H1 (cell line): ENCODE results near the gene PAGE4. TPM values are rescaled to one million over a fixed set of nuclear protein-coding genes. Genes with fewer than 3 reads are reported as not detected.

Experiments
- CTCF ChIA-PET: fragments of 300-600 bp; sonication (Branson Sonifier 250); formaldehyde crosslinking; loops from one replicate; lab custom pipeline; 2021; ENCODE audit not compliant: partially characterized antibody; lab: Charles Lee
- POLR2A ChIA-PET: fragments of 300-600 bp; sonication (Branson Sonifier 250); formaldehyde crosslinking; loops from one replicate; lab custom pipeline; 2021; ENCODE audit warnings: inconsistent platforms; ENCODE audit not compliant: partially characterized antibody; lab: Charles Lee
- DNase-seq, 2 experiments: peaks; one replicate each; pipeline versions ENCODE4 v3.0.0 to v3.0.0-alpha.2; 2010 to 2022; ENCODE audit warnings: low spot score in 2 of 2, low read depth in 1 of 2, mixed read lengths in 1 of 2
- FAIRE-seq: peaks from 2 replicates; lab custom pipeline; 2011; peaks lifted over from hg19 to GRCh38; lab: Jason Lieb, UNC
- H2AFZ ChIP-seq: 2 replicates; pipeline ENCODE4 v1.8.1; 2012; ENCODE audit warnings: low read length, inconsistent platforms
- H2AK5ac ChIP-seq: 2 replicates; pipeline ENCODE4 v1.6.1; 2013; ENCODE audit warnings: low read depth, low read length
- H2BK120ac ChIP-seq: replicated peaks from 2 replicates; pipeline ENCODE3; 2013; ENCODE audit warnings: low read depth, low read length, inconsistent platforms
- H2BK12ac ChIP-seq: 2 replicates; pipeline ENCODE4 v1.6.1; 2013; ENCODE audit warnings: low read depth, low read length
- H2BK15ac ChIP-seq: 2 replicates; pipeline ENCODE4 v1.6.1; 2013; ENCODE audit warnings: low read length
- H2BK20ac ChIP-seq: 2 replicates; pipeline ENCODE4 v1.6.1; 2013; ENCODE audit warnings: low read length
- H2BK5ac ChIP-seq: 2 replicates; pipeline ENCODE4 v1.6.1; 2013; ENCODE audit warnings: low read depth, low read length
- H3K14ac ChIP-seq: 2 replicates; pipeline ENCODE4 v1.6.1; 2013; ENCODE audit warnings: inconsistent platforms; ENCODE audit not compliant: insufficient read length
- H3K18ac ChIP-seq: 2 replicates; pipeline ENCODE4 v1.6.1; 2013; ENCODE audit warnings: low read length; ENCODE audit errors: extremely low read depth
- H3K23ac ChIP-seq: 2 replicates; pipeline ENCODE4 v1.6.1; 2013; ENCODE audit warnings: inconsistent platforms; ENCODE audit not compliant: insufficient read length
- H3K23me2 ChIP-seq: 2 replicates; pipeline ENCODE4 v1.6.1; 2013; ENCODE audit warnings: low read depth, low read length
- H3K27ac ChIP-seq: 2 replicates; pipeline ENCODE4 v1.6.1; 2011; ENCODE audit warnings: low read depth, low read length, inconsistent platforms
- H3K27me3 ChIP-seq, 4 experiments: replicated peaks in 1 of 4; 1 replicate in 1 of 4; 2 replicates in 3 of 4; pipeline versions ENCODE4 v1.6.1 to v1.8.1; 2011 to 2013; ENCODE audit warnings: low read length in 3 of 4, mild to moderate bottlenecking in 3 of 4, inconsistent platforms in 2 of 4, mixed read lengths in 2 of 4, moderate library complexity in 1 of 4; ENCODE audit not compliant: control insufficient read depth in 3 of 4, insufficient read depth in 3 of 4; ENCODE audit errors: extremely low read depth in 1 of 4
- H3K36me3 ChIP-seq, 4 experiments: 2 replicates each; pipeline versions ENCODE4 v1.6.1 to v1.8.1; 2011 to 2013; ENCODE audit warnings: mild to moderate bottlenecking in 4 of 4, low read length in 3 of 4, moderate library complexity in 2 of 4, control low read depth in 1 of 4, inconsistent platforms in 1 of 4; ENCODE audit not compliant: insufficient read depth in 4 of 4, control insufficient read depth in 2 of 4
- H3K4ac ChIP-seq: replicated peaks from 2 replicates; pipeline ENCODE3; 2013; ENCODE audit warnings: low read length, low read depth, mixed read lengths, inconsistent platforms; ENCODE audit not compliant: insufficient read length
- H3K4me1 ChIP-seq, 4 experiments: replicated peaks in 1 of 4; 1 replicate in 1 of 4; 2 replicates in 3 of 4; pipeline versions ENCODE4 v1.6.1 to v1.8.1; 2011 to 2013; ENCODE audit warnings: low read length in 3 of 4, inconsistent platforms in 2 of 4, mixed read lengths in 1 of 4; ENCODE audit not compliant: insufficient read depth in 4 of 4, control insufficient read depth in 3 of 4
- H3K4me2 ChIP-seq, 2 experiments: 2 replicates each; pipeline versions ENCODE4 v1.6.1 to v1.8.1; 2011 to 2013; ENCODE audit warnings: low read depth in 2 of 2, low read length in 2 of 2, control low read depth in 1 of 2, inconsistent platforms in 1 of 2, mild to moderate bottlenecking in 1 of 2; ENCODE audit not compliant: insufficient read depth in 1 of 2
- H3K4me3 ChIP-seq, 4 experiments: fragments of 200-600, 300-600 bp in 1 of 4; sonication (generic), shearing (Covaris generic), sonication (Bioruptor Twin) in 1 of 4; 2 replicates each; pipeline versions ENCODE4 v1.5.1 to v1.8.1; 2011 to 2016; ENCODE audit warnings: low read length in 4 of 4, low read depth in 3 of 4, control low read depth in 2 of 4, inconsistent platforms in 2 of 4, mild to moderate bottlenecking in 2 of 4, mixed read lengths in 1 of 4, moderate library complexity in 1 of 4; ENCODE audit not compliant: insufficient read depth in 2 of 4; ENCODE audit errors: extremely low read depth in 1 of 4
- H3K56ac ChIP-seq: replicated peaks from 2 replicates; pipeline ENCODE3; 2013; ENCODE audit warnings: low read depth, mild to moderate bottlenecking, mixed read lengths, low read length, inconsistent platforms; ENCODE audit not compliant: insufficient read length
- H3K79me1 ChIP-seq: 2 replicates; pipeline ENCODE4 v1.6.1; 2013; ENCODE audit warnings: low read depth, low read length, control low read depth
- H3K79me2 ChIP-seq, 2 experiments: 2 replicates each; pipeline versions ENCODE4 v1.6.1 to v1.8.1; 2012 to 2013; ENCODE audit warnings: low read length in 2 of 2, mild to moderate bottlenecking in 2 of 2, inconsistent platforms in 1 of 2; ENCODE audit not compliant: insufficient read depth in 2 of 2, control insufficient read depth in 1 of 2
- H3K9ac ChIP-seq, 4 experiments: replicated peaks in 1 of 4; 1 replicate in 1 of 4; 2 replicates in 3 of 4; pipeline versions ENCODE4 v1.6.1 to v1.8.1; 2011 to 2013; ENCODE audit warnings: low read depth in 3 of 4, low read length in 3 of 4, control low read depth in 2 of 4, mild to moderate bottlenecking in 2 of 4, moderate library complexity in 2 of 4, inconsistent platforms in 1 of 4; ENCODE audit errors: extremely low read depth in 1 of 4
- H3K9me3 ChIP-seq, 2 experiments: 2 replicates each; pipeline versions ENCODE4 v1.6.1 to v1.8.1; 2012 to 2013; ENCODE audit warnings: mild to moderate bottlenecking in 2 of 2, moderate library complexity in 2 of 2, control low read depth in 1 of 2, inconsistent platforms in 1 of 2, low read depth in 1 of 2, low read length in 1 of 2, mixed read lengths in 1 of 2; ENCODE audit not compliant: insufficient read depth in 2 of 2
- H4K20me1 ChIP-seq, 2 experiments: replicated peaks in 1 of 2; 2 replicates each; pipeline versions ENCODE3 to v1.8.1; 2011 to 2013; ENCODE audit warnings: inconsistent platforms in 2 of 2, low read length in 2 of 2, mild to moderate bottlenecking in 1 of 2; ENCODE audit not compliant: insufficient read depth in 2 of 2, control insufficient read depth in 1 of 2
- H4K5ac ChIP-seq: 2 replicates; pipeline ENCODE4 v1.6.1; 2013; ENCODE audit warnings: low read length, low read depth, mixed read lengths, inconsistent platforms; ENCODE audit not compliant: insufficient read length
- H4K8ac ChIP-seq: 2 replicates; pipeline ENCODE4 v1.8.0; 2013; ENCODE audit warnings: mild to moderate bottlenecking, moderate library complexity, low read length, inconsistent platforms; ENCODE audit not compliant: insufficient read depth; ENCODE audit errors: extremely low read depth
- H4K91ac ChIP-seq: replicated peaks from 2 replicates; pipeline ENCODE3; 2013; ENCODE audit warnings: low read length, mixed read lengths, inconsistent platforms; ENCODE audit not compliant: insufficient read length
- CTBP2 ChIP-seq: IDR thresholded peaks from 2 replicates; pipeline ENCODE4 v1.7.0; 2011; ENCODE audit warnings: borderline replicate concordance, mild to moderate bottlenecking, moderate library complexity, mixed read lengths, low read length; ENCODE audit not compliant: insufficient read depth, insufficient read length
- FOSL1 ChIP-seq: IDR thresholded peaks from 2 replicates; pipeline ENCODE4 v1.6.1; 2011; ENCODE audit warnings: mild to moderate bottlenecking, low read depth, low read length, moderate library complexity; ENCODE audit not compliant: insufficient read depth
- GTF2F1 ChIP-seq: IDR thresholded peaks from 2 replicates; pipeline ENCODE4 v1.6.1; 2012; ENCODE audit warnings: low read depth, low read length, improper control_type of control experiment, borderline replicate concordance
- NANOG ChIP-seq: IDR thresholded peaks from 2 replicates; pipeline ENCODE4 v1.6.1; 2011; ENCODE audit warnings: low read length, low read depth, mild to moderate bottlenecking, inconsistent platforms; ENCODE audit not compliant: insufficient read depth, poor library complexity, severe bottlenecking
- PHF8 ChIP-seq: fragments of 200-600 bp; sonication (generic); conservative IDR thresholded peaks from 2 replicates; pipeline ENCODE4 v1.7.1; 2012; ENCODE audit warnings: low read depth, mild to moderate bottlenecking, inconsistent platforms, low read length, moderate library complexity
- RXRA ChIP-seq: IDR thresholded peaks from 2 replicates; pipeline ENCODE4 v1.6.1; 2011; ENCODE audit warnings: low read depth, mild to moderate bottlenecking, low read length, moderate library complexity; ENCODE audit not compliant: insufficient read depth
- SAP30 ChIP-seq: fragments of 300-600 bp; sonication (generic); IDR thresholded peaks from 2 replicates; pipeline ENCODE4 v1.7.1; 2012; ENCODE audit warnings: low read length, moderate library complexity, mild to moderate bottlenecking, inconsistent platforms; ENCODE audit not compliant: insufficient read depth, insufficient replicate concordance
- SIRT6 ChIP-seq: IDR thresholded peaks from one replicate; pipeline ENCODE4 v1.7.1; 2012; ENCODE audit warnings: low read length, inconsistent platforms
- SRF ChIP-seq: IDR thresholded peaks from 2 replicates; pipeline ENCODE4 v1.6.1; 2011; ENCODE audit warnings: mild to moderate bottlenecking, low read depth, low read length, moderate library complexity
- SUZ12 ChIP-seq: fragments of 200-600 bp; sonication (generic); IDR thresholded peaks from 2 replicates; pipeline ENCODE4 v1.6.1; 2012; ENCODE audit warnings: mild to moderate bottlenecking, inconsistent platforms, low read length, moderate library complexity, mixed read lengths
- TAF7 ChIP-seq: optimal IDR thresholded peaks from 2 replicates; pipeline ENCODE3; 2011; ENCODE audit warnings: low read depth, mild to moderate bottlenecking, inconsistent platforms, low read length, moderate library complexity, borderline replicate concordance
- YY1 ChIP-seq: IDR thresholded peaks from 2 replicates; pipeline ENCODE4 v1.6.1; 2011; ENCODE audit warnings: low read depth, mild to moderate bottlenecking, low read length
- polyA plus RNA-seq, 7 experiments: library from polyadenylated mRNA; depleted of rRNA in 3 of 7; stranded (reverse) in 5 of 7; unstranded in 2 of 7; fragments of >200 nt in 5 of 7; fragments of 200-250 nt in 2 of 7; gene quantifications; 1 replicate in 5 of 7; 2 replicates in 1 of 7; 4 replicates in 1 of 7; pipeline versions ENCODE4 v1.2.1 to v1.2.3, GENCODE V29; 2011 to 2013; ENCODE audit warnings: missing spikeins in 2 of 7, mixed read lengths in 2 of 7
- total RNA-seq: library from RNA; stranded (reverse); fragmentation: NEBNext Ultra II Directional; extraction: Animal tissue kit (Norgen Biotek cat#: 25700); gene quantifications from 2 replicates; pipeline ENCODE4 v1.2.1, GENCODE V29; 2021
- TF ChIP-seq, protein P1 (sequence below): IDR thresholded peaks from 2 replicates; pipeline ENCODE4 v1.6.1; 2011; ENCODE audit warnings: low read depth, mild to moderate bottlenecking, low read length; ENCODE audit not compliant: insufficient read depth
- TF ChIP-seq, protein P2 (sequence below): IDR thresholded peaks from 2 replicates; pipeline ENCODE4 v1.6.1; 2012; ENCODE audit warnings: inconsistent platforms

The PAGE4 gene
- total and polyA plus RNA-seq, 2 of the 8 experiments (the other 6 are each of a cell fraction or from before 2014, with no cell fraction given) = 0.53 TPM; not detected in 1

DNA sequence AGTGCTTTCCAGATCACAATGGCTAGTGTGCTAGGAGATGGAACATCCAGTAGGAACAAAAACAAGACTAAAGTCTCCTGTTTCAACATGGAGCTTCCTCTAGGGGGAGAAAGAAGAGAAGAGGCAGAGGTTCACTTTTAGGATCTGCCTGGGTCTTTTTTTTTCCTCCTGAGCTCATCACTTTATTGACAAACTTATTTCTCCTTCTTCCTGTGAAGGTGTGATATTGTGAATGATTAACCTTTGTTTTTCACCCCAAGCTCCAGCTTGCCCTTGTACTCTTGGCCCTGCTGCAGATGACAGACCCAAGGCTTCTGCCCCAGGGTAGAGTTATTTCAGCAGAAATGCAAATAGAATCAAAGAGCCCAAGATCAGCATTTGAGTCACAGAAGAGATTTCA lies 13.5 kb downstream of the PAGE4 start:
- no peak overlapping the region for H2BK12ac ChIP-seq
- H3K27me3 ChIP-seq = no peaks in the 10 kb centered on the region
- no peak overlapping the region for H2BK5ac ChIP-seq
- no peak overlapping the region for H3K27ac ChIP-seq
- H3K14ac ChIP-seq = no peak overlapping the region
- no peak overlapping the region for H3K9ac ChIP-seq
- no peak overlapping the region for H3K56ac ChIP-seq
- H3K23ac ChIP-seq = no peak overlapping the region
- H3K36me3 ChIP-seq = no peaks in the 10 kb centered on the region
- no peak overlapping the region for H3K18ac ChIP-seq
- H2BK15ac ChIP-seq = no peak overlapping the region
- no peak overlapping the region for H3K4ac ChIP-seq
- no peaks in the 10 kb centered on the region for H3K4me1 ChIP-seq
- H4K5ac ChIP-seq = no peak overlapping the region
- H4K20me1 ChIP-seq = no peaks in the 10 kb centered on the region
- no peak overlapping the region for H2BK20ac ChIP-seq
- no peak overlapping the region for H2AK5ac ChIP-seq
- ChIA-PET CTCF (interaction anchor here (0.6 to 5.4 kb wide), 6 partner anchors 9 to 104 kb away, joined by 3 to 31 read pairs (median 3); partner anchors contain the start of gene USP27X), POLR2A (no interaction called here)
- no peak overlapping the region for H4K91ac ChIP-seq
- DNase-seq = no peak
- no peak overlapping the region for H3K4me3 ChIP-seq
- no peak overlapping the region for H4K8ac ChIP-seq
- H3K79me2 ChIP-seq = no peaks in the 10 kb centered on the region
- no peak for FAIRE-seq
- H3K9me3 ChIP-seq = no peaks in the 10 kb centered on the region
- H3K4me2 ChIP-seq = no peak overlapping the region
- H3K79me1 ChIP-seq = no peaks in the 10 kb centered on the region
- H3K23me2 ChIP-seq = no peaks in the 10 kb centered on the region
- no peak overlapping the region for H2BK120ac ChIP-seq
- no peak overlapping the region for H2AFZ ChIP-seq
- TF ChIP-seq TAF7 (no peak), RXRA (no peak), SAP30 (no peak), CTBP2 (no peak), SRF (no peak), FOSL1 (no peak), GTF2F1 (no peak), SUZ12 (no peak), PHF8 (no peak), NANOG (no peak), SIRT6 (no peak), YY1 (no peak)
- TF ChIP-seq, protein P1, sequence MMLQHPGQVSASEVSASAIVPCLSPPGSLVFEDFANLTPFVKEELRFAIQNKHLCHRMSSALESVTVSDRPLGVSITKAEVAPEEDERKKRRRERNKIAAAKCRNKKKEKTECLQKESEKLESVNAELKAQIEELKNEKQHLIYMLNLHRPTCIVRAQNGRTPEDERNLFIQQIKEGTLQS = no peak
- TF ChIP-seq, protein P2, sequence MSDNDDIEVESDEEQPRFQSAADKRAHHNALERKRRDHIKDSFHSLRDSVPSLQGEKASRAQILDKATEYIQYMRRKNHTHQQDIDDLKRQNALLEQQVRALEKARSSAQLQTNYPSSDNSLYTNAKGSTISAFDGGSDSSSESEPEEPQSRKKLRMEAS = no peak
